Mesendoderm (in vitro differentiated cells): ENCODE results near the gene IMP4.

ENCODE experiments used
- DNase-seq: peaks from one replicate; pipeline ENCODE4 v3.0.0; 2013
- H2AK5ac ChIP-seq: 2 replicates; pipeline ENCODE4 v1.6.1; 2013; ENCODE audit warnings: low read length, inconsistent platforms
- H2BK120ac ChIP-seq: 2 replicates; pipeline ENCODE4 v1.6.1; 2013; ENCODE audit warnings: low read depth, mild to moderate bottlenecking, low read length, moderate library complexity, mixed read lengths
- H2BK15ac ChIP-seq: replicated peaks from 2 replicates; pipeline ENCODE4 v1.6.1; 2013; ENCODE audit warnings: low read depth, mild to moderate bottlenecking, moderate library complexity
- H2BK5ac ChIP-seq: 2 replicates; pipeline ENCODE4 v1.6.1; 2013; ENCODE audit warnings: low read length, inconsistent platforms
- H3K18ac ChIP-seq: 2 replicates; pipeline ENCODE4 v1.6.1; 2013; ENCODE audit warnings: mild to moderate bottlenecking, low read length, mixed read lengths
- H3K23ac ChIP-seq: one replicate; pipeline ENCODE4 v1.6.1; 2013; ENCODE audit warnings: low read length
- H3K27ac ChIP-seq: 2 replicates; pipeline ENCODE4 v1.5.1; 2013; ENCODE audit warnings: low read depth, mild to moderate bottlenecking, inconsistent platforms, low read length, moderate library complexity
- H3K27me3 ChIP-seq: 2 replicates; pipeline ENCODE4 v1.6.1; 2013; ENCODE audit warnings: low read length, control low read depth, mild to moderate bottlenecking, inconsistent platforms; ENCODE audit not compliant: insufficient read depth, poor library complexity
- H3K36me3 ChIP-seq: 2 replicates; pipeline ENCODE4 v1.6.1; 2013; ENCODE audit warnings: low read length, inconsistent platforms; ENCODE audit not compliant: control insufficient read depth, insufficient read depth
- H3K4ac ChIP-seq: one replicate; pipeline ENCODE4 v1.6.1; 2013; ENCODE audit warnings: low read depth, mild to moderate bottlenecking, low read length, moderate library complexity
- H3K4me1 ChIP-seq: 2 replicates; pipeline ENCODE4 v1.6.1; 2013; ENCODE audit warnings: low read depth, low read length, inconsistent platforms; ENCODE audit not compliant: control insufficient read depth
- H3K4me2 ChIP-seq: 2 replicates; pipeline ENCODE4 v1.6.1; 2013; ENCODE audit warnings: low read length
- H3K4me3 ChIP-seq: 2 replicates; pipeline ENCODE4 v1.5.1; 2013; ENCODE audit warnings: mild to moderate bottlenecking, low read length
- H3K56ac ChIP-seq: one replicate; pipeline ENCODE4 v1.6.1; 2013; ENCODE audit warnings: low read length
- H3K79me1 ChIP-seq: 2 replicates; pipeline ENCODE4 v1.6.1; 2013; ENCODE audit warnings: low read length, inconsistent platforms
- H3K79me2 ChIP-seq: 2 replicates; pipeline ENCODE4 v1.6.1; 2013; ENCODE audit warnings: mild to moderate bottlenecking, low read length; ENCODE audit not compliant: control insufficient read depth, insufficient read depth
- H3K9ac ChIP-seq: 2 replicates; pipeline ENCODE4 v1.6.1; 2013; ENCODE audit warnings: low read length, inconsistent platforms
- H4K5ac ChIP-seq: one replicate; pipeline ENCODE4 v1.6.1; 2013; ENCODE audit warnings: low read length
- H4K8ac ChIP-seq: one replicate; pipeline ENCODE4 v1.6.1; 2013; ENCODE audit warnings: low read depth, mild to moderate bottlenecking, control low read depth, low read length, moderate library complexity
- WGBS: extraction: QIAGEN DNeasy Blood & Tissue Kit; methylation state at CpG from one replicate; pipeline ENCODE4 v1.1.7; 2013; ENCODE audit warnings: low lambda C conversion rate, missing lambda C conversion rate; ENCODE audit not compliant: insufficient coverage; ENCODE audit errors: extremely low coverage; 5-methylcytosine and 5-hydroxymethylcytosine counted together

The IMP4 gene

GRCh38 chr2:130347220-130347925 lies 4.7 kb downstream of the IMP4 start:
- Histone ChIP-seq H3K79me1 (peaks cover 8% of the 10 kb centered on the region), H4K8ac (no peak overlapping the region), H2AK5ac (no peak overlapping the region), H3K23ac (no peak overlapping the region), H3K4ac (no peak overlapping the region), H4K5ac (no peak overlapping the region), H3K4me2 (no peak overlapping the region), H3K27me3 (no peaks in the 10 kb centered on the region), H3K27ac (no peak overlapping the region), H2BK15ac (no peak overlapping the region), H2BK120ac (no peak overlapping the region), H3K18ac (no peak overlapping the region), H2BK5ac (no peak overlapping the region), H3K36me3 (peaks cover 9% of the 10 kb centered on the region), H3K4me3 (no peak overlapping the region), H3K4me1 (no peaks in the 10 kb centered on the region), H3K56ac (no peak overlapping the region), H3K9ac (no peak overlapping the region), H3K79me2 (peaks cover 11% of the 10 kb centered on the region)
- DNase-seq: no peak
- WGBS: no CpG with 5 or more reads among the region's 7 CpGs

- H3K4me1 ChIP-seq: no peaks in the 10 kb centered on the region
- peaks cover 3% of the 10 kb centered on the region for H3K79me2 ChIP-seq
- H3K18ac ChIP-seq: no peak overlapping the region
- H2BK15ac ChIP-seq: no peak overlapping the region
- WGBS: no CpG with 5 or more reads among the region's 3 CpGs
- H2BK5ac ChIP-seq: no peak overlapping the region
- peaks cover 5% of the 10 kb centered on the region for H3K79me1 ChIP-seq
- H3K23ac ChIP-seq: no peak overlapping the region
- no peak overlapping the region for H3K9ac ChIP-seq
- H3K36me3 ChIP-seq: peaks cover 9% of the 10 kb centered on the region
- H3K4me2 ChIP-seq: no peak overlapping the region
- H2BK120ac ChIP-seq: no peak overlapping the region
- no peak for DNase-seq
- no peak overlapping the region for H4K8ac ChIP-seq
- no peak overlapping the region for H3K27ac ChIP-seq
- no peak overlapping the region for H3K4me3 ChIP-seq
- H2AK5ac ChIP-seq: no peak overlapping the region
- H3K4ac ChIP-seq: no peak overlapping the region
- H3K56ac ChIP-seq: no peak overlapping the region
- no peaks in the 10 kb centered on the region for H3K27me3 ChIP-seq
- no peak overlapping the region for H4K5ac ChIP-seq
Observed at GRCh38 chr2:130349174-130349573, 6.5 kb downstream of the IMP4 start.

GRCh38 chr2:130351711-130352110 lies 9.0 kb downstream of the IMP4 start:
- WGBS: no CpG with 5 or more reads among the region's 7 CpGs
- Histone ChIP-seq H3K23ac (no peak overlapping the region), H3K36me3 (peaks cover 3% of the 10 kb centered on the region), H3K4ac (no peak overlapping the region), H3K4me3 (no peak overlapping the region), H3K79me2 (no peaks in the 10 kb centered on the region), H3K56ac (no peak overlapping the region), H3K9ac (no peak overlapping the region), H2AK5ac (no peak overlapping the region), H3K4me1 (no peaks in the 10 kb centered on the region), H3K4me2 (no peak overlapping the region), H3K79me1 (no peaks in the 10 kb centered on the region), H2BK5ac (no peak overlapping the region), H3K18ac (no peak overlapping the region), H2BK120ac (no peak overlapping the region), H4K8ac (no peak overlapping the region), H3K27ac (no peak overlapping the region), H3K27me3 (peaks cover 5% of the 10 kb centered on the region), H2BK15ac (no peak overlapping the region), H4K5ac (no peak overlapping the region)
- DNase-seq: no peak

- H2AK5ac ChIP-seq: no peak overlapping the region
- H3K4me1 ChIP-seq: no peaks in the 10 kb centered on the region
- H3K27ac ChIP-seq: no peak overlapping the region
- no peak overlapping the region for H4K8ac ChIP-seq
- H3K23ac ChIP-seq: no peak overlapping the region
- no peak overlapping the region for H3K4ac ChIP-seq
- no peak overlapping the region for H2BK120ac ChIP-seq
- H3K79me2 ChIP-seq: no peaks in the 10 kb centered on the region
- DNase-seq: no peak
- H4K5ac ChIP-seq: no peak overlapping the region
- H3K27me3 ChIP-seq: peaks cover 5% of the 10 kb centered on the region
- H2BK15ac ChIP-seq: no peak overlapping the region
- peaks cover 3% of the 10 kb centered on the region for H3K36me3 ChIP-seq
- H2BK5ac ChIP-seq: no peak overlapping the region
- H3K79me1 ChIP-seq: no peaks in the 10 kb centered on the region
- H3K4me3 ChIP-seq: no peak overlapping the region
- no peak overlapping the region for H3K4me2 ChIP-seq
- no peak overlapping the region for H3K9ac ChIP-seq
- no CpG with 5 or more reads among the region's 7 CpGs for WGBS
- H3K56ac ChIP-seq: no peak overlapping the region
- H3K18ac ChIP-seq: no peak overlapping the region
Observed at GRCh38 chr2:130352237-130352636, 9.5 kb downstream of the IMP4 start.

- H3K4ac ChIP-seq: no peak overlapping the region
- H3K4me3 ChIP-seq: no peak overlapping the region
- H3K9ac ChIP-seq: no peak overlapping the region
- no peaks in the 10 kb centered on the region for H3K79me1 ChIP-seq
- no CpG with 5 or more reads among the region's 7 CpGs for WGBS
- no peak overlapping the region for H3K56ac ChIP-seq
- H4K8ac ChIP-seq: no peak overlapping the region
- no peak overlapping the region for H3K23ac ChIP-seq
- no peak overlapping the region for H2BK120ac ChIP-seq
- no peak overlapping the region for H2BK15ac ChIP-seq
- no peak overlapping the region for H3K18ac ChIP-seq
- no peaks in the 10 kb centered on the region for H3K4me1 ChIP-seq
- H2BK5ac ChIP-seq: no peak overlapping the region
- no peak for DNase-seq
- no peaks in the 10 kb centered on the region for H3K79me2 ChIP-seq
- H3K4me2 ChIP-seq: no peak overlapping the region
- H3K27ac ChIP-seq: no peak overlapping the region
- H4K5ac ChIP-seq: no peak overlapping the region
- H2AK5ac ChIP-seq: no peak overlapping the region
- no peaks in the 10 kb centered on the region for H3K36me3 ChIP-seq
- peaks cover 5% of the 10 kb centered on the region for H3K27me3 ChIP-seq
Observed at GRCh38 chr2:130353291-130354138, 10.8 kb downstream of the IMP4 start.
